ENCODE measurements around the gene TP53TG5. TPM values are rescaled to one million over a fixed set of nuclear protein-coding genes. Genes with fewer than 3 reads are reported as not detected.

The TP53TG5 gene
- total RNA-seq, 6 experiments from 2014 or later, result not detected

GRCh38 chr20:45392733-45393132 is 14.6 kb upstream of the TP53TG5 start:
- no peak for TF ChIP-seq POLR2A (IDR thresholded peaks at IDR 0.05)
- no peak for TF ChIP-seq CTCF (IDR thresholded peaks at IDR 0.05)
- H3K9me3 ChIP-seq, result no peaks in the 10 kb centered on the region
- DNase-seq (no peak), ATAC-seq (no peak)
- intact Hi-C loops (cut with DNase I), result no loop called here
- 67% methylated on average over 3 of the region's 3 CpGs for WGBS (ENCODE audit: insufficient coverage, low coverage, low lambda C conversion rate, missing lambda C conversion rate)
- no peaks in the 10 kb centered on the region for H3K36me3 ChIP-seq
- H3K27me3 ChIP-seq, result no peaks in the 10 kb centered on the region
- H3K4me1 ChIP-seq, result no peaks in the 10 kb centered on the region
- no peak overlapping the region for H3K4me3 ChIP-seq
- no peak overlapping the region for H3K27ac ChIP-seq

GRCh38 chr20:45391559-45391958 is 13.4 kb upstream of the TP53TG5 start:
- no peak for ATAC-seq
- Histone ChIP-seq H3K36me3 (no peaks in the 10 kb centered on the region), H3K4me1 (no peaks in the 10 kb centered on the region), H3K4me3 (no peak overlapping the region), H3K27me3 (no peaks in the 10 kb centered on the region), H3K27ac (no peak overlapping the region), H3K9me3 (no peaks in the 10 kb centered on the region)
- intact Hi-C loops (cut with DNase I), result no loop called here
- no peak for DNase-seq
- TF ChIP-seq CTCF (IDR thresholded peaks at IDR 0.05) (no peak), POLR2A (IDR thresholded peaks at IDR 0.05) (no peak)
- 60% methylated on average over 2 of the region's 2 CpGs for WGBS (ENCODE audit: insufficient coverage, low coverage, low lambda C conversion rate, missing lambda C conversion rate)

GRCh38 chr20:45390931-45391330 is 12.8 kb upstream of the TP53TG5 start:
- no peaks in the 10 kb centered on the region for H3K27me3 ChIP-seq
- ATAC-seq (no peak), DNase-seq (no peak)
- H3K36me3 ChIP-seq, result no peaks in the 10 kb centered on the region
- H3K4me3 ChIP-seq, result no peak overlapping the region
- no peaks in the 10 kb centered on the region for H3K4me1 ChIP-seq
- no peaks in the 10 kb centered on the region for H3K9me3 ChIP-seq
- H3K27ac ChIP-seq, result no peak overlapping the region
- intact Hi-C loops (cut with DNase I), result no loop called here
- 81% methylated on average over 2 of the region's 2 CpGs for WGBS (ENCODE audit: insufficient coverage, low coverage, low lambda C conversion rate, missing lambda C conversion rate)
- TF ChIP-seq CTCF (IDR thresholded peaks at IDR 0.05), result no peak
- no peak for TF ChIP-seq POLR2A (IDR thresholded peaks at IDR 0.05)

GRCh38 chr20:45387274-45387673 is 9.1 kb upstream of the TP53TG5 start:
- Histone ChIP-seq H3K4me3 (no peak overlapping the region), H3K36me3 (no peaks in the 10 kb centered on the region), H3K4me1 (no peaks in the 10 kb centered on the region), H3K27ac (no peak overlapping the region), H3K27me3 (no peaks in the 10 kb centered on the region), H3K9me3 (no peaks in the 10 kb centered on the region)
- ATAC-seq (no peak), DNase-seq (no peak)
- 80% methylated on average over 1 of the region's 1 CpG for WGBS (ENCODE audit: insufficient coverage, low coverage, low lambda C conversion rate, missing lambda C conversion rate)
- TF ChIP-seq CTCF (IDR thresholded peaks at IDR 0.05) (no peak), POLR2A (IDR thresholded peaks at IDR 0.05) (no peak)
- intact Hi-C loops (cut with DNase I), result no loop called here

GRCh38 chr20:45377269-45377668 is 856 bp downstream of the TP53TG5 start:
- ATAC-seq, result no peak
- TF ChIP-seq POLR2A (IDR thresholded peaks at IDR 0.05) (no peak), CTCF (IDR thresholded peaks at IDR 0.05) (no peak)
- no peak overlapping the region for H3K4me3 ChIP-seq
- DNase-seq, result no peak
- no peaks in the 10 kb centered on the region for H3K9me3 ChIP-seq
- H3K4me1 ChIP-seq, result peaks cover 0 to 7% (median 3%) of the 10 kb centered on the region in 4 donors
- H3K36me3 ChIP-seq, result no peaks in the 10 kb centered on the region
- intact Hi-C loops (cut with DNase I), result loop anchor here (10.0 kb wide), 2 partner anchors 48 to 68 kb away; no protein-coding TSS in a partner anchor
- H3K27ac ChIP-seq, result no peak overlapping the region
- 96% methylated on average over 3 of the region's 11 CpGs for WGBS (ENCODE audit: insufficient coverage, low coverage, low lambda C conversion rate, missing lambda C conversion rate)
- H3K27me3 ChIP-seq, result no peaks in the 10 kb centered on the region

Measured in right lobe of liver (tissue), 6 donors.